GM21825 (cell line): ENCODE data around the gene VPS41.
A peak's percentile ranks its signal among the peaks of the same experiment; 100 is the strongest.
"Not testable (repeated sequence)": the region's sequence is repeated elsewhere in the genome, so short reads cannot be mapped to it uniquely, and the experiment has no call there.

Experiments used
- ATAC-seq: cut with Tn5 transposase; IDR thresholded peaks from one replicate; pipeline ENCODE4 v1.9.1; 2021; ENCODE audit warnings: mild to moderate bottlenecking, moderate library complexity; ENCODE audit not compliant: unreplicated experiment

Gene VPS41

DNA sequence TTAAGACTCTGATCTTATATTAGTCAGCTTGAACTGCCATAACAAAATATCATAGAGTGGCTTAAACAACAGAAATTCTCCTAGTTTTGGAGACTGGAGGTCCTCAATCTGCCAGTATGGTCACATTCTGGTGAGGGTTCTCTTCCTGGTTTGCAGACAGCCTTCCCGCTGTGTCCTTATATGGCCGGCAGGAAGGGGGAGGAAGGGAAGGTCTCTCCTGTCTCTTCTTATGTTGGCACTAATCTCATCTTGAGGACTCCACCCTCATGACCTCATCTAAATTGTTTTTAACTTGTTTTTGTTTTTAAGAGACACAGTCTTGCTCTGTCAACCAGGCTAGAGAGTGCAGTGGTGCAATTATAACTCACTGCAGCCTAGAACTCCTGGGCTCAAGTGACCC is 53.1 kb downstream of the VPS41 start:
- no peak for ATAC-seq

DNA sequence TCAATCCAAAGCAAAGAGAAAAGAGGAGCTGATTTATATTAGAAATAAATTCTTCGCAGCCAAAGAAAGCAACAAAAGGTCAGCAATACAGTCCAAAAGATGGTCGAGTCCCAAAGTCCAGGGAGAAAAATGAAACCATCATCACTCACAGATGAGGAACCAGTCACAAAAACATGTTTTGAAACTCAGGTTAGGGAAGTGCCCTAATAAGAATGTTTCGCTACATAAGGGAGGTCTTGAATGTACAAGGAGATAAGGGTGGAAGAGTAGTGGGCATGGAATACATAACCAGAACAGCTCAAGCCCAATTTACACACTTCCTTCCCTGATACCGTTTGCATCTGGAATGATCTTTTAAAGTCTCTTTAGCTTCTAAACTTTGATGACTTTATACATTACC is 53.6 kb downstream of the VPS41 start:
- no peak for ATAC-seq

DNA sequence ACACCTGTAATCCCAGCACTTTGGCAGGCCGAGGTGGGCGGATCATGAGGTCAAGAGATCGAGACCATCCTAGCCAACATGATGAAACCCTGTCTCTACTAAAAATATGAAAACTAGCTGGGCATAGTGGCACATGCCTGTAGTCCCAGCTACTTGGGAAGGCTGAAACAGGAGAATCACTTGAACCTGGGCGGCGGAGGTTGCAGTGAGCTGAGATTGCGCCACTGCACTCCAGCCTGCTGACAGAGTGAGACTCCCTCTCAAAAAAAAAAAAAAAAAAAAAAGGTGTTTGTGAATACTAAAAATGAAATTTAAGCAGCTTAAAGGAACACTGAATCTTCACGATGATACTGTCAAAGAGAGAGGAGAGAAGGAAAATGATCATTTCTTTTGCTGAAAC is 54.0 kb downstream of the VPS41 start:
- ATAC-seq, result not testable (repeated sequence)

DNA sequence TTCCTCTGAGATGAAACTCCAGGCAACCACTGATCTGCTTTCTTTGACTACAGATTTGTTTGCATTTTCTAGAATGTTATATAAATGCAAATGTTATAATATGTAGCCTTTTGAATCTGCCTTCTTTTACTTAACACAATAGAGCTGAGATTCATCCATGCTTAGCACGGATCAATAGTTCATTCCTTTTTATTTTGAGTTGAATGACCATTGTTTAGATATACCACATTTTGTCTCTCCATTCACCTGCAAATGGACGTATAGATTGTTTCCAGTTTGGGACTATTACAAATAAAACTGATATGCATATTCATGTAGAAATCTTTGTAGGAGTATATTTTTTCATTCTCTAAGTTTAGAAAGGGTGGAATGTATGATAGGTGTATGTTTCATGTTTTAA is 57.7 kb downstream of the VPS41 start:
- no peak for ATAC-seq

DNA sequence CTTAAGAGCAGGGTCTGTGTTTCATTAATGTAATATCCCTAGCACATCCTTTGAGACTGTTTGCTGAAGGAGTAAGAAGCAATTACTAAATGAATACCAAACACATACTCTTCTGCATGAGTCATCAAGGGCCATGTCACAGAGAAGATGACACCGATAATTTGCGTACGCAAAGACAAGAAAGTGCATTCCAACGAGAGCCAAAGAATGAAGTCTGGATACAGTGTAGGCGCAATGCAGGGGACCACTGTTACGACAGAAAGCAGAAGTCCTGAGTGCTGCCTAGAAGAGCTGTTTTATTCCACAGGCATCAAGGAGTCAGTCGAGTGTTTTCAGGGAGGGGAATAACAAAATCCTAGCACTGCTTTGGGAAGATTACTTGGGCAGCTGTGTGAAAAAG is 62.7 kb downstream of the VPS41 start:
- ATAC-seq, result no peak

DNA sequence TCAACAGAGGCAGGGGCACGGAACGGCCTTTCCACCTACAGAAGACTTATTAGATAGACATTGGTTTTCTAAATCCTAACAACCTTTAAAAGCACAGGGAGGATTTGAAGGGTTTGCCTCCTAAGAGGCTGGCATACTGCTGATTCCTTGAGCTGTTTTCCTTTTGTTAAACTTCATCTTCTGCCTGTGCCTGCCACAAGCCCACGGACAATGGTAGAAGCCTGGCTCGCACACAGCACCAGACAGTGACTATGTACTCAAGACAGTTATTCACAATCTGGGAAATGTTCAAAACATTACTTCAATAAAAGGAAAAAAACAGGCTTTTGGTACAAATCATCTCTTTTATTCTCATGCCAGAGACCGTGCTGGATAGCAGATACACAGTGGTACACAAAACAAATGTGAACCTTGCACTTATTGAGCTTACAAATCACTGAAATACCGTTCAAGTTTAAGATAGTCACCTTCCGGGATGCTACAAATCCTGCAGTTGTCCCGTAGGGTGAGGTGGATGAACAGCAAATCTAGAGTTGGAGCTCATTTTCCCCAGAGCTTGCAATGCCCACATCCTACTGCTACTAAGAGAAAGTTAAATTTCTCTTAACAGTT is 63.9 kb downstream of the VPS41 start:
- no peak for ATAC-seq

DNA sequence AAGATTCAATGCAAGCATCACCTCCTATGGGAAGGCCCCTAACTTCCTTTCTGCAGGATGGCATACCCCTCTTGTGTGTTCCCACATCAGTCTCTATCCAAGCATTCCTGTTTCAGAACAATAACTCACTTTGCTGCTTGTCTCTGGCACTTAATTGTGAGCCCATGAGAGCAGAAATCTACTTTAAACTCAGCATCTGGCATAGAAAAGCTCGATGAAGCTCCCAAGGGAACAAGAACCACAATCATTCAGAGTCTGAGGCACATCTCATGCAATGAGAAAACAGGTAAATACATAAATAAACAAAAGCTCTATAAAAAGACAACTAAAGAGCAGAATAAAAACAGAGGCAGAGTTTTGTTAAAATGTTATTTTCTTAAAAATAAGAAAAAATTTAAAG is 66.2 kb downstream of the VPS41 start:
- no peak for ATAC-seq

DNA sequence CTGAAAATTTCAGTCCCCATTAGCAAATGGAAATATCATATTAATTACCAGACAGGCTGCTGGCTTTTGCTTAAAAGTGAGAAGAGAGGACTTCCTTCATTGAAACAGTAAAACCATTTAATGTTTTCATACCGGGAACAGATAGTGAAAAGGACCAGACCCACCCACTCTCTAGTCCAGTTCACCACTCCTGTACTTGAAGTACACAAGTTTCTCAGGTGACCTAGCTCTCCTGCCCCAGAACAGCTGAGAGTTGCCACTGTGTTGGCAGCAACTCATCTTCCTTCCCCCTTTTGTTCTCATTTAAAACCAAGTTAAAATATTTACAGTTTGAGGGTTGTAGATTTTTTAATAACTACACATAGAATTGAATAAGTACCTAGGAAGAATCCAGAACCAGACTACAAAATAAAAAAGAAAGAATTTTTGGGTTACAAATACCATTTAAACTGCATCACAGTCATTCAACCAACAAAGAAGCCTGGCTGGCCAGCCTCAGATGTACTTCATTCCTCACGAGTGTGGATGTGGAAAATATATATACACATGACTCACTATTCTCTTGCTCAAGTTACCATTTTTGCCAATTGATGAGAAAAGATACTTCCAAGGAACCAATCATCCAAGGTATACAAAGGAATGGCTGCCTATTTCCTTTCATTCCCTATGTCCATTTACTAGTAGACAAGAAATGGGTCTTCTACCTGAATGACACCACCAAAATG is 68.1 kb downstream of the VPS41 start:
- ATAC-seq, result no peak

DNA sequence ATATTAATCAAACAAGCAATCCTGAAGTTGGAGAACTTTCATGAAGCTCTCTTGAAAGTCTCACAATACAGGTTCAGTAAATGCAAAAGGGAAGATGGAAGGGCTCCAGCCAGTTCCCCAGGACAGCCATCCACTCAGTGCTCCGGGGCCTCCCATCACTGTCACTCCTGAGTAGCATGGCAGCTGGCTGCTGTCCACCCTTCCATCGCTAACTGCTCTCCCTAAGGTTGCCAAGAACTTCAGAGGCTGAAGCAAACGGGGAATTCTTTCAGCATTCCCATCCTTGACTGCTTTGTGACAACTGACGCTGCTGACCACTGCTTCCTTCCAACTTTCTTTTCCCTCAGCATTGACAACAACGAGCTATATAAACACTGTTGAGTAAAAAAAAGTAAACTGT is 69.1 kb downstream of the VPS41 start:
- ATAC-seq, result no peak

DNA sequence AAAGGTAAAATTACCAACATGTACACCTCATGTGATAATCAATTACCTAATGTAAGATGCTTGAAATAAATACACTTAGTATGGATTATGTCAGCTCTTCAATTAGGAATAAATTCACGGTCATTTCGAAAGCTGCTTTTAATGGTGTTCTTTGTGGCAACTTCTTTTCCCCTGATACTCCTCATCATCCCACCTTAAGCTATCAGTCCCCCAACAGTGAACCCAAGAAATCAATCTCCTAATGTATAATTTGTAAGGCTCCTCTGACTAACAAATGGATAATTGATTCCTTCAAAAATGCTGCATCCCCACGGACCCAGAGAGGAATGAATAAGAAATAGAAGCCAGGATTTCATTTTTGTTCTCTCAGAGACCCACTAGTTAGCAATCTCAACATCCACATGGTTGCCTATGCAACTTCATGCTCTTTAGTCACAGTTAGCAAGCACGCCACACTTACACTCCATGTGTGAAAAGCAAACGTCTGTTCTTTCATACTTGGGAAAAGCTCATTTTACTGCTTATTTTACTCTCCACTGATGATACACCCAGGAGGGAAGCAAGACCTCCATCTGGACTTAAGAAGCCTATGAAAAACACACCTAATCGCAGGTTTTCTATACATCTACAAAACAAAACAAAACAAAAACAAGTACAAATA is 70.1 kb downstream of the VPS41 start:
- ATAC-seq, result no peak

DNA sequence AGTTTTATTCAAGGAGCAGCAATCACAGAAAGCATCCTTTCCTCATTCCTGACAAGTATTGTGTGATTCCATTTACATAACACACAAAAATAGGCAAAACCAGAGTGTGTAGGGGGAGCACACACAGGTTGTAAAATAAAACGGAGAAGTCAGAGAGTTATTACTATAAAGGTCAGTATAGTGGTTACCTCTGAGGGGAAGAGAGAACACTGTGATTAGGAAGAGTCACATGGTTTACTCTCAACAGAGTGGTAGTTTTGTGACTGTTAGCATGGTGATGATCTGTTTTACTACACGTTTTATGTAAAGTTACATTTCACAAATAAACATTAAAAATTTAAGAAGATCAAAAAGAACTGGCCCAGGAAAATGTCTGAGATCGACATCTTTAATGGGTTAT is 74.6 kb downstream of the VPS41 start:
- ATAC-seq, result no peak

DNA sequence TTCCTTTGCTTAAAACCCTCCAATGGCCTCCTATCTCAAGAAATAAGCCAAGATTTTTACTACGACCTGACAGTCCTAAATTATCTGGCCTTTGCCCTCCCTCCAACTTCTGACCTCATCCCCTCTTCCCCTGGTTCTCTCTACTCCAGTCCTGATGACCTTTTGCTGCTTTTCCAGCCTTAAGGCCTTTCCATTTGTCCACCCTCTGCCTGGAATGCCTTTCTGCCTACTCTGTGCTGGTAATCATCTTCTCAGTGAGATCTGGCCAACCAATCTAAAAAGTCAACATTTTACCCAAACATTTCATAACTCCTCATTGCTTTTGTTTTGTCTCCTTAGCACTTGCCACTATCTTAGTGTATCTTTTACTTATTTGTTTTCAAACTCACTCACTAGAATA is 75.7 kb downstream of the VPS41 start:
- no peak for ATAC-seq

DNA sequence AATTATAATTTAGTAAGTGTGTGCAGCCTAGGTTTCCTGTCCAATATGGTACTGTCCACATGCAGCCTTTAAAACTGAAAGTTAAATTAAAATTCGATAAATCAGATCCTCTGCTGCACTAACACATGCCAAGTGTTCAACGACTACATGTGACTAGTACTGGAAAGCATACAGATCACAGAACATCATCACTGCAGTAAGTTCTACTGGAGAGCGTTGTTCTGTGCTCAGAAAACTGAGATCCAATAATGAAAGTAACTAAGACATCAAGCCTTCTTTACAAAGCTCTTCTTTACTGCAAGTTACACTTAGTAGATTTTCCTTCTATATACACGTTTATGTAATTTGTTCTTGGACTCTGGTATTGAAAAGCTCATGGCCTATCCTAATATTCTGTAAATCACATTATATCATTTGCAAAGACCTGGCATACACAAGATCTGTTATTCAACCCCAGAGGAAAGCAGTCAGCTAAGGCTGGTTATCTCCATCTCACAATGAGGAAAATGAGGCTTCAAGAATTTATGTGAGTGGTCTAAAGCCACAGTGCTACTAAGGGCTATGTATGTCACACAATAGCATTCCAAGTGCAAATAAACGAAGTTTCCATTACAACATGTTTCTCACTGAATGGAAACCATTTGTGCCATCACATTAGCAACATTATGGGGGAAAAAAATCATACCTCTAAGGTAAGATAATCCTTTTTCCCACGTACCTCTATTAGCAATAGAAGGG is 77.6 kb downstream of the VPS41 start:
- ATAC-seq, result no peak

DNA sequence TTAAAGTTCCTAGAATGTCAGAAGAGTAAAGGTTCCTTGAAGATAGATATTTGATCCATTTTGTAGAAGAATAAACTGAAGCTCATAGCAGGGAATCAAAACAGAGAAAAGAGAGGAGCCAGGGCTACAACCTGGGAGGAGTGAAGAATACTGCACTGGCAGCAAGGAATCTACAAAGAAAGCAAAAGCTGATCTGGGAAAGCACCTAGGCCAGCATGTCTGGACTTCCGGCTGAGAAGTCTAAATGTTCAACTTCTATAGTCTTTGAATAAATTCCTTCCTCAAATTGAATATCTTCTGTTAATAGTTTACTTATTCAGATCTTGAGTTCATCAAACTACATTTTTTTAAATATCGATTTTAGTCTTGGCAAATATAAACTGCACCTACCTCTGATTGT is 78.2 kb downstream of the VPS41 start:
- ATAC-seq, result no peak

DNA sequence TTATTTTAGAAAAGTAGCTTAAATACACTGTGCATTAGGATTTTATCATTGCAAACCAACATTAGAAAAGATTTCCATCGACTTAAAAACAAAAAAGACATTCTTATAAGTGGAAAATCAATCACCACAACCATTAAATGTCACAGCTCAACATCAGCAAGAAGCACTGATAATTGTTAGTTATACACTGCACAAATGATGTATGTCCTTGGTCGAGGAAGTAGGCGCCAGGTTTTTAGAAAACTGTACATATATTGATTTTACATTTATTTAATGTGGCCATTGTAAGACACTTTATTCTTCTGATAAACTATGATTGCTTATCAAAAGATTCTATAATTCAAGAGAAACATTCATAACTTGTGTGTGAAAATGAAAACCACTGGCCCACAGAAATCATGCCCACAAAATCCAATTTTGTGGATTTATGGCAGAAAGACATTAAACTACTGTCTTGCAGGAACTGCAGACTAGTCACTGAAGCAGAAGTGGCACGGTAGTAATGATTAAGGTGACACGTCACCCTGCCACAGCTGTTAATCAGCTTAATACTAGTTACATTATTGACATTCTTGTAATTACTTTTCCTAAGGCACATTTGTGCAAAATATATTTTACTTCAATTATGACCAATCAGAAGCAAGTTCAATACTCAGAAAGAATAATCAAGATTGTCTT is 79.4 kb downstream of the VPS41 start:
- no peak for ATAC-seq

DNA sequence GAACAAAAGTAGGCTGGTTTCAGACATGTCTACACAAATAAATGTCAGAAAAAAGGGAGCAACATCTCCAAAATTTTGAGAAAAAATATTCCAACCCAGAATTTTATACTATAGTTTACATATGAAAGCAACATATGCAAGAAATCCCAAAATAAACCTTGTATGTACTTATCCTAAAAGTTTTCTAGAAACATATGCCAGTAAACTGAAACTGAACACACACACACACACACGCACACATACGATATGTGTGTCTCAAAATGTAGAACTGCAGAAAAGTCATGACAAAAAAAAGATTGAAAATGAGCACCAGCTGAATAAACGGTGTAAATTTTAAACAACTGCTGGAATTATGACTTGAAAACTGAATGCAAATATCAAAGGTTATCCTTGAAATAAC is 81.0 kb downstream of the VPS41 start:
- ATAC-seq, result no peak

DNA sequence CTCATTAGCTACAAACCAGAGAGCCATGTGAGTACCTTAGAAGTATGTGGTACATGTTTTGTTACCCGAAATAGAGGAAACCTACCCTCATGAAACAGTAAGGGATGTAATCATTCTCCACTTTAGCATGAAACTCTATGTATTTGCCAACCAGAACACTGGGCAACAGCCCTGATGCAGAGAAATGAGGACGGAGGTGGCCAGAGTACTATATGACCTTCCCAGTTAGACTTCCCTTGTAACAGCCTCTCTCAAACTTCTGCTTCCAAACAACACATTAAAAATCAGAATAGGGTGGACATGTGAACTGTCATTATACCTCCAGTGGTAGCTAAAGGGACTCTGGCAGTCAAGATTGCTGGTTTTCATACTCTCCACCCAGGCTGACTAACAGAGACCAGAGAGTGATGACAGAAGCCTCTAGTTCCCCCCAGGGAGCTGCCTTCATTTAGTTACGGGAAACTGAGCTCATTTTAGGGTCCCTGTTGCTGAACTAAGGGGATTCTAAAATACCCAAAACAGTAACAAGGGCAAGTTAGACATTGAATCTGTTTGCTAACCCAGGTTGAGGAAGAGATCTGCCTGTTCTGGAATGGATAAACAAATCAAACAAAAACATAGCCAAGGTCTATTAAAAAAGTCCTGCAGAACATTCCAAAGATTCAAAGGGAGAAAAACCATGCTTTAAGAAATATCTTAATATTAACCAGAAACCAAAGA is 83.1 kb downstream of the VPS41 start:
- peak; percentile 79 for ATAC-seq

DNA sequence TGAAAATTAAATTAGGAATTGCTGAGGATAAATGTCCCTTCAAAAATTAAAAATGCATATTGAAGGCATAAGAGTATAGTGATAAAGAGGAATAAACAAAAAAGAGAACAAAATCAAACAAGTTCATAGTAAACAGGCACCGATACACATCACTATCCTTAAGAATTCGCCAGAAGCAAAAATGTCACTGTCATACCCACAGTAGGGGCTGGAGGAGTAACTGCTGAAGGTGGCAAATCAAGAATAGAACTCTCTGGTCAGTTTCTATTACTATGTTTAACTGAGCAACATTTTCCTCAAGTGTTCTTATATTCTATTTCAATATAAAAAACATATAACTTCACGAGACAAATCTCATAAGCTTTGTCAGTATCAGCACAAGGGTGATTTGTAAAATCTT is 84.0 kb downstream of the VPS41 start:
- no peak for ATAC-seq

DNA sequence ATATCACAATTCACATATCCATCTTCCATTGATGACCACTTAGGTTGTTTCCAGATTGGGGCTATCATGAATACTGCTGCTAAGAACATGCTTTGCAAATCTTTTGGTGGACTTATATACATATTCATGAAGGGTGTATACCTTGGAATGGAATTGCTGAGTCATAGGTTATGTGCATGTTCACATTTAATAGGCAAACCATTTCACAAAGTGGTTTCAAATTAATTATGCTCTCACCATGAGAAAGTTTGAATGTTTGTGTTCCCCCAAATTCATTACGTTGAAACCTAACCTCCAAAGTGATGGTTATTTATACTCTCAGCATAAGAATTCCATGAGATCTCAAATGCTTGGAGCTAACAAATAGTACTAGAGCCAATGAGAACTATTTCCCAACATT is 86.4 kb downstream of the VPS41 start:
- ATAC-seq, result no peak

DNA sequence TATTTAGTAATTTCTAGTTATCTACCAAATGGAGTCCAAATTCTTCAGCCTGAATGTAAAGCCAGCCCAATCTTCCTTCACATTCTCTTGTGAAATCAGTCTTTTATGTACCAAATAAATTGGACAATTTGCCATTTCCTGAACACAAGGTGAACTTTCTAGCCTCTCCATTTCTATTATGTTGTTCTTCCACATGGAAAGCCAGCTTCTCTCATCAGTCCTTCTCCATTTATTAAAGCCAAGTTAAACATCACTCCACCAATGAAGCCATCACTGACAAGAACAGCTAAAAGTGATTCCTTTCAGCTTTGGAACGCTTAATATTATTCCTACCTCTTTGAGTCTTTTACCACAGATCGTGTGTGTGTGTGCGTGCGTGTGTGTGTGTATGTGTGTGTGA is 88.4 kb downstream of the VPS41 start:
- ATAC-seq, result no peak

DNA sequence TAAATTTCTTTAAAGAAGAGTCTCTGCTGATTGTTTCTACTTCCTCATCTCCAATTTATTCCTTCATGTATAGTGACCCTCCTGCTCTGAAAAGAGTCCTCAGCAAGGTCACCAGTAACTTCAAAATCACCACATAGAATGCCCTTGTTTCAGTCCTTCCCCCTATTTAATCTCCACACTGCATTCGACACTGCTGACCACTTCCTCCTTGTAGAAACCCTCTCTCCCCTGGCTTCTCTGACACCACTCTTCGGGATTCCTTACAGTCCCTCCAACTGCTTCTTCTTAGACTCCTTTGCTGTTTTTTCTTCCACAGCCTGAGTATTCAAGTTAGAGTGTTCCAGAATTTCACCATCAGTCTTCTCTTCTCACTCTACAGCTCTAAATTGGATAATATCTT is 89.5 kb downstream of the VPS41 start:
- ATAC-seq, result no peak
